Epithelial cell of esophagus (primary cell): ENCODE data around the gene SPRR4.
A peak's percentile ranks its signal among the peaks of the same experiment; 100 is the strongest.
"Not testable (repeated sequence)": the region's sequence is repeated elsewhere in the genome, so short reads cannot be mapped to it uniquely, and the experiment has no call there.

Source experiments
- DNase-seq: peaks from one replicate; pipeline ENCODE4 v3.0.0; 2010; ENCODE audit warnings: low read depth
- H3K4me3 ChIP-seq: 2 replicates; pipeline ENCODE4 v1.5.1; 2011; ENCODE audit warnings: mild to moderate bottlenecking, low read length, control low read depth
- TF ChIP-seq, protein P1 (sequence below): IDR thresholded peaks from 2 replicates; pipeline ENCODE4 v1.5.1; 2011; ENCODE audit warnings: low read depth, mild to moderate bottlenecking, low read length, control low read depth, inconsistent platforms; ENCODE audit not compliant: insufficient read depth; ENCODE audit errors: missing control alignments

SPRR4 gene

DNA sequence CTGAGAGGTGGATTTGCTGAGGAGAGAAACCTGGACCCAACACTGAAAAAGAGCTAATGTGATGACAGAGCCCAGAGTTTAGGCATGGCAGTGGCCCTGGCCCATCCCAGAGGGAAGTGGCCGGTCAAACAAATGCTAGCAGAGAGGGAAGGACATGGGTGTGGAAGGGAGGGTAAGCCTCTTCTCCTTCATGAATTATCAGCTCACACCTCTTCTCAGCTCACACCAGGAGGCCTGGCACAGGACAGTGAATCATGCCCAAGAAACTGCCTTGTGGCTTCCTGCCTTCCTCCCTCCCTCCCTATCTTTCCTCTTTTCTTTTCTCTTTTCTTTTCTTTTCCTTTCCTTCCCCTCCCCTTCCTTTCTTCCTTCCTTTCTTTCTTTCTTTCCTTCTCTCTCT lies 29.8 kb downstream of the SPRR4 start:
- TF ChIP-seq, protein P1, sequence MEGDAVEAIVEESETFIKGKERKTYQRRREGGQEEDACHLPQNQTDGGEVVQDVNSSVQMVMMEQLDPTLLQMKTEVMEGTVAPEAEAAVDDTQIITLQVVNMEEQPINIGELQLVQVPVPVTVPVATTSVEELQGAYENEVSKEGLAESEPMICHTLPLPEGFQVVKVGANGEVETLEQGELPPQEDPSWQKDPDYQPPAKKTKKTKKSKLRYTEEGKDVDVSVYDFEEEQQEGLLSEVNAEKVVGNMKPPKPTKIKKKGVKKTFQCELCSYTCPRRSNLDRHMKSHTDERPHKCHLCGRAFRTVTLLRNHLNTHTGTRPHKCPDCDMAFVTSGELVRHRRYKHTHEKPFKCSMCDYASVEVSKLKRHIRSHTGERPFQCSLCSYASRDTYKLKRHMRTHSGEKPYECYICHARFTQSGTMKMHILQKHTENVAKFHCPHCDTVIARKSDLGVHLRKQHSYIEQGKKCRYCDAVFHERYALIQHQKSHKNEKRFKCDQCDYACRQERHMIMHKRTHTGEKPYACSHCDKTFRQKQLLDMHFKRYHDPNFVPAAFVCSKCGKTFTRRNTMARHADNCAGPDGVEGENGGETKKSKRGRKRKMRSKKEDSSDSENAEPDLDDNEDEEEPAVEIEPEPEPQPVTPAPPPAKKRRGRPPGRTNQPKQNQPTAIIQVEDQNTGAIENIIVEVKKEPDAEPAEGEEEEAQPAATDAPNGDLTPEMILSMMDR: no peak
- DNase-seq: peak; percentile 68
- no peak overlapping the region for H3K4me3 ChIP-seq

DNA sequence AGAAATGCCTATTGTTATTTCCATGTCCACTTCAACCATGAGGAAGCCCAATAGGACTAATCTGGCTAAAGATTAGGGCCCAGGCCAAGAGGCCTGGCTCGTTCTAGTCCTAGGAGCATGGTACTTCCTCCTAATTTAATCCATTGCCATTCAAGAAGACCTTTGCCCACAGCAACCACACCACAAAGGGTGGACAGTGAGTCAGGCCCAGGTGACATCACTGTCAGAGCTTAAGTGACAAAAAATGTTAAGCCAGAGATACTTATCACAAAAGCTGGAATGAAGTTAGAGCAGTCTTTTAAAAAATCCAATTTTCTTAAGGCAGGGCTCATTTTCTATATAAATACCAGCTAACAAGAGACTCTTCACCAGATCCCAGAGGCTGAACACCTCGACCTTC lies 30.9 kb downstream of the SPRR4 start, which contains the start of gene SPRR3:
SPRR3 (plus strand) TSS at position 368 of the 400 bp plus-strand sequence. CDS start 1,272 bp downstream, outside the sequence.
- no peak for DNase-seq
- TF ChIP-seq, protein P1: no peak
- H3K4me3 ChIP-seq: no peak within 1 kb of the TSS

DNA sequence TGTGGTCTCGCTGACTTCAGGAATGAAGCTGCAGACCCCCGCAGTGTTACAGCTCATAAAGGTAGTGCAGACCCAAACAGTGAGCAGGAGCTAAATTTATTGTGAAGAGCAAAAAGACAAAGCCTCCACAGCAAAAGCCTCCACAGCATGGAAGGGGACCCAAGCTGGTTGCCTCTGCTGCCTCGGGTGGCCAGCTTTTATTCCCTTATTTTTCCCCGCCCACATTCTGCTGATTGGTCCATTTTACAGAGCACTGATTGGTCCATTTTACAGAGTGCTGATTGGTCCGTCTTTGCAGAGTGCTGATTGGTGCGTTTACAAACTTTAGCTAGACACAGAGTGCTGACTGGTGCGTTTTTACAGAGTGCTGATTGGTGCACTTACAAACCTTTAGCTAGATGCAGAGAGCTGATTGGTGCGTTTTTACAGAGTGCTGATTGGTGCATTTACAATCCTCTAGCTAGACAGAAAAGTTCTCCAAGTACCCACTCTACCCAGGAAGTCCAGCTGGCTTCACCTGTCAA lies 40.8 kb downstream of the SPRR4 start:
- not testable (repeated sequence) for DNase-seq

DNA sequence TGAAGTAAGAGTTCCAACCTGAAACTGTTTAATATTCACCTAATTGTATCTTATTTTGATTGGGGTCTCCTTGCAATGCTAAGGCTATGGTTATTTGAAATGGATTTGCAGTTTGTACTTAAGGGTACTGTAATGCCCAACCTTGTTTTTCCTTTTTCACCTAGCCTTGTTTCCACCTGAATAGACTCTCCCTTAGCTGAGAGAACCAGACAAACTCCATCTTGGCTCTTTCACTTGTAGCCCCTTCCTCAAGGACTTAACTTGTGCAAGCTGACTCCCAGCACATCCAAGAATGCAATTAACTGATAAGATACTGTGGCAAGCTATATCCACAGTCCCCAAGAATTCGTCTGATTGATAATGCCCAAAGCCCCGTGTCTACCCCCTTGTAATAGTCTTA lies 51.4 kb downstream of the SPRR4 start:
- H3K4me3 ChIP-seq, DNase-seq: not testable (repeated sequence)

More for the DNA sequence above, 40.8 kb downstream of the SPRR4 start:
- H3K4me3 ChIP-seq: not testable (repeated sequence)
